ENCODE data around the gene AGAP1. TPM values are rescaled to one million over a fixed set of nuclear protein-coding genes. Genes with fewer than 3 reads are reported as not detected.

AGAP1 gene
- total RNA-seq, 1 donor from 2014 or later = 43.9 TPM

DNA sequence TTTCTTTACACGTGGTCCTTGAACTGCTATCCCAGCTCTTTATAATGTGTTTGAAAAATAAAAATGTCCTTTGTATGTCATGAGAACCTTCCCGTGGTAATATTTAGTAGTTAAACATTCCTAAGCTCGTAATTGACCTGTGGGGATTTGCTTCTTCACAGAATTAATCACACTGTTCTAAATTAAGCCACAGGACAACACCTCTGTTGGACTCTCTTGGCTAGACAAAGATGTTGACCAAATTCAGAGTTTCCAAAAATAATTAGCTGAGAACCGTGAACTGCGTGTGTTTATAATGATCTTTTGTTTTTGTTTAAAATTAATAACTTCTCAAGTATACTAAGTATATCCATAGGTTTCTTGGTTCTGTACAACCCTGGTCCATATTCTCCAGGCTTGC, 528.3 kb downstream of the AGAP1 start:
- no peaks in the 10 kb centered on the region for H3K9me3 Mint-ChIP-seq (ENCODE audit: unreplicated experiment)
- no peak for DNase-seq (ENCODE audit: low spot score)
- no peak overlapping the region for H3K27ac Mint-ChIP-seq (ENCODE audit: unreplicated experiment)
- no peaks in the 10 kb centered on the region for H3K27me3 Mint-ChIP-seq (ENCODE audit: unreplicated experiment)
- H3K4me3 Mint-ChIP-seq (ENCODE audit: unreplicated experiment) = no peak overlapping the region
- H3K4me1 Mint-ChIP-seq (ENCODE audit: unreplicated experiment) = no peaks in the 10 kb centered on the region
- TF ChIP-seq, protein P1, sequence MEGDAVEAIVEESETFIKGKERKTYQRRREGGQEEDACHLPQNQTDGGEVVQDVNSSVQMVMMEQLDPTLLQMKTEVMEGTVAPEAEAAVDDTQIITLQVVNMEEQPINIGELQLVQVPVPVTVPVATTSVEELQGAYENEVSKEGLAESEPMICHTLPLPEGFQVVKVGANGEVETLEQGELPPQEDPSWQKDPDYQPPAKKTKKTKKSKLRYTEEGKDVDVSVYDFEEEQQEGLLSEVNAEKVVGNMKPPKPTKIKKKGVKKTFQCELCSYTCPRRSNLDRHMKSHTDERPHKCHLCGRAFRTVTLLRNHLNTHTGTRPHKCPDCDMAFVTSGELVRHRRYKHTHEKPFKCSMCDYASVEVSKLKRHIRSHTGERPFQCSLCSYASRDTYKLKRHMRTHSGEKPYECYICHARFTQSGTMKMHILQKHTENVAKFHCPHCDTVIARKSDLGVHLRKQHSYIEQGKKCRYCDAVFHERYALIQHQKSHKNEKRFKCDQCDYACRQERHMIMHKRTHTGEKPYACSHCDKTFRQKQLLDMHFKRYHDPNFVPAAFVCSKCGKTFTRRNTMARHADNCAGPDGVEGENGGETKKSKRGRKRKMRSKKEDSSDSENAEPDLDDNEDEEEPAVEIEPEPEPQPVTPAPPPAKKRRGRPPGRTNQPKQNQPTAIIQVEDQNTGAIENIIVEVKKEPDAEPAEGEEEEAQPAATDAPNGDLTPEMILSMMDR (IDR thresholded peaks at IDR 0.05; ENCODE audit: unreplicated experiment) = no peak
- peaks cover 9% of the 10 kb centered on the region for H3K36me3 Mint-ChIP-seq (ENCODE audit: low read depth, unreplicated experiment)

DNA sequence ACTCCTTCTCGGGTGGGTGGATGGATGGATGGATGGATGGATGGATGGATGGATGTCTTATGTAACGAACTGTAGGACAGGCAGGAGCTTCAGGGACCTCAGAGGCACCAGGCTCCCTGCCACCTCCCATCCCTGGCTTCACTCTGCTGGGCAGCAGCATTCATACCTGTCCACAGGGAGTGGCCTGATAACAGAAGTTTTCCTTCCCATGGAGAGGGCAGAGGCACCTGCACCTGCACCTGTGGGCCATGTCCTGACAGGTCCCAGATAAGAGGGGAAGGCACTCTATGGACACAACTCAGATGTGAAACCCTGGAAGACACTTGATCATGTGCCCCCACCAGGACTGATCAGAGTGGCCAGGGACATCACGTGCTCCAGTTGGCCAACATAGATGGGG, 532.0 kb downstream of the AGAP1 start:
- Mint-ChIP-seq H3K36me3 (ENCODE audit: low read depth, unreplicated experiment) (no peaks in the 10 kb centered on the region), H3K9me3 (ENCODE audit: unreplicated experiment) (no peaks in the 10 kb centered on the region)

DNA sequence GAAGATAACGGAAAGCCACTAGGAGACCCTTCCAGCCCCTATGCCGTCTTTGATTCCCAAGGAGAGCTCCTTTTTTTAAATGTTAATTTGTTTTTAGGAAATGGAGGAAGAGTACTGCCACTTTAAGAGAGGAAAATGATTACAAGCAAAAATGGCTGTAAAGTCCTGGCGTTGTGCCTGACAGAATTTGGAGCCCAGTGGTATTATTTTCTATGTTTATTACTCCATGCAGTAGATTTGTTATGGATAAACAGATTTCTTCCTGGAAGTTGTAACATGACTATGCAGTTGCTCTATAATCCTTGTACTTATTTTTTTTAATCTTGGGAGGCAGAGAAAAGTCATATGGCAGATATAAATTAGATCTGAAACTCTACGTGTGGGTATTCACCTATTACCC, 533.0 kb downstream of the AGAP1 start:
- Mint-ChIP-seq H3K36me3 (ENCODE audit: low read depth, unreplicated experiment) (no peaks in the 10 kb centered on the region), H3K9me3 (ENCODE audit: unreplicated experiment) (no peaks in the 10 kb centered on the region), H3K27me3 (ENCODE audit: unreplicated experiment) (no peaks in the 10 kb centered on the region), H3K4me3 (ENCODE audit: unreplicated experiment) (no peak overlapping the region), H3K27ac (ENCODE audit: unreplicated experiment) (no peak overlapping the region), H3K4me1 (ENCODE audit: unreplicated experiment) (no peaks in the 10 kb centered on the region)
- TF ChIP-seq, protein P1 (IDR thresholded peaks at IDR 0.05; ENCODE audit: unreplicated experiment) = no peak
- DNase-seq (ENCODE audit: low spot score) = no peak

More for the DNA sequence above, 532.0 kb downstream of the AGAP1 start:
- no peak for DNase-seq (ENCODE audit: low spot score)
- Mint-ChIP-seq H3K4me3 (ENCODE audit: unreplicated experiment) (no peak overlapping the region), H3K4me1 (ENCODE audit: unreplicated experiment) (no peaks in the 10 kb centered on the region), H3K27me3 (ENCODE audit: unreplicated experiment) (no peaks in the 10 kb centered on the region), H3K27ac (ENCODE audit: unreplicated experiment) (no peak overlapping the region)
- TF ChIP-seq, protein P1 (IDR thresholded peaks at IDR 0.05; ENCODE audit: unreplicated experiment) = no peak

DNA sequence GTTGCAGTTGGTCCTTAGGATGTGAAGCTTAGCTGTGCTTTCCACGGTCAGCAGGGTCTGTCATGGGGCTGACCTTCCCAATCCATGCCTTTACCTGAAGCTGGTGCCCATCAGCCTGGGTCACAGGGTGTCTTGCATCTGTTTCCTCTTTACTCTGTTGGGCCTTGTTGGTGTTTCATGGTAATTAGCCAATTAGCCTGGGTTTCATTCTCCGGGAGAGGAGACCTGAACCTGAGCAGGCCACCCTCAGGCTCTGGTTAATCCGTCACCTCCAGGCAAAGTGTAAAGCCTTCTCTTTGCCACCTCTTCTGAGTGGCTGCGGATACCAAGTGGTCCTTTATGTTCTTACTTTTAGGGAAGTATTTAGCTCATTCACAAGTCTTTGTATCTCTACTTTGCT, 534.2 kb downstream of the AGAP1 start:
- H3K9me3 Mint-ChIP-seq (ENCODE audit: unreplicated experiment) = no peaks in the 10 kb centered on the region
- no peaks in the 10 kb centered on the region for H3K27me3 Mint-ChIP-seq (ENCODE audit: unreplicated experiment)
- TF ChIP-seq, protein P1 (IDR thresholded peaks at IDR 0.05; ENCODE audit: unreplicated experiment) = no peak
- H3K4me3 Mint-ChIP-seq (ENCODE audit: unreplicated experiment) = no peak overlapping the region
- DNase-seq (ENCODE audit: low spot score) = no peak
- no peaks in the 10 kb centered on the region for H3K36me3 Mint-ChIP-seq (ENCODE audit: low read depth, unreplicated experiment)
- H3K4me1 Mint-ChIP-seq (ENCODE audit: unreplicated experiment) = no peaks in the 10 kb centered on the region
- no peak overlapping the region for H3K27ac Mint-ChIP-seq (ENCODE audit: unreplicated experiment)

DNA sequence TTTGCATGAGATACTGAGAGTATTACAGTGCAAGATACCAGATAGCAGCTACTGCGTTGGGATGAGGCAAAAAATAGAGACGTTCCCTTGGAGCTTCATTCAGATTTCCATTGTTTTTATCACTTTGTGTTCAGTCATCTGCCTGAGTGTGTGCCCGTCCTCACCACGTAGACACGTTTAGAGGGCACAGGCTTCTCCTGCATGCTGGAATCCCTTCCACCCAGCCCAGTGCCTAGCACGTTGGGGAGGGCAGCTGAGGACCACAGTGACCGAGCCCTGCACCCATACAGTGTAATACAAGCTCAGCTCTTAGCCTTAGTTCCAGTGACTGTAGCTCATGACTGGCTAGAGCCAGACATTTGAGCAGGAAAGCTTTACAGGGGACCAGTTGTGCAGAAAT, 539.6 kb downstream of the AGAP1 start:
- TF ChIP-seq, protein P1 (IDR thresholded peaks at IDR 0.05; ENCODE audit: unreplicated experiment) = no peak
- no peak for DNase-seq (ENCODE audit: low spot score)
- Mint-ChIP-seq H3K36me3 (ENCODE audit: low read depth, unreplicated experiment) (no peaks in the 10 kb centered on the region), H3K4me1 (ENCODE audit: unreplicated experiment) (no peaks in the 10 kb centered on the region), H3K9me3 (ENCODE audit: unreplicated experiment) (no peaks in the 10 kb centered on the region), H3K4me3 (ENCODE audit: unreplicated experiment) (no peak overlapping the region), H3K27ac (ENCODE audit: unreplicated experiment) (no peak overlapping the region), H3K27me3 (ENCODE audit: unreplicated experiment) (no peaks in the 10 kb centered on the region)
